NK-92 (cell line): ENCODE measurements around the gene ZNF714.

Experiments used
- DNase-seq: peaks from one replicate; lab custom pipeline; 2025; ENCODE audit not compliant: unreplicated experiment; lab: John Stamatoyannopoulos, UW

The ZNF714 gene

GRCh38 chr19:21082011-21082975, at the start of gene ZNF714:
TSS of gene ZNF714 (plus strand) at chr19:21082203. CDS start at chr19:21098269, 16,066 bp downstream.
- DNase-seq: no peak

DNA sequence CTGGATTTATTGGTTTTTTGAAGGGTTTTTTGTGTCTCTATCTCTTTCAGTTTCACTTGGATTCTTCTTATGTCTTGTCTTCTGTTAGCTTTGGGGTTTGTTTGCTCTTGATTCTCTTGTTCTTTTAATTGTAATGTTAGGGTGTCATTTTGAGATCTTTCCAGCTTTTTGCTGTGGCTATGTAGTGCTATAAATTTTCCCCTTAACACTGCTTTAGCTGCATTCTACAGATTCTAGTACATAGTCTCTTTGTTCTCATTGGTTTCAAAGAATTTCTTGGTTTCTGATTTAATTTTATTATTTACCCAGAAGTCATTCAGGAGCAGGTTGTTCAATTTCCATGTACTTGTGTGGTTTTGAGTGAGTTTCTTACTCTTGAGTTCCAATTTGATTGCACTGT, 37.0 kb upstream of the ZNF714 start:
- no peak for DNase-seq

GRCh38 chr19:21046489-21046888, 35.5 kb upstream of the ZNF714 start:
- no peak for DNase-seq

DNA sequence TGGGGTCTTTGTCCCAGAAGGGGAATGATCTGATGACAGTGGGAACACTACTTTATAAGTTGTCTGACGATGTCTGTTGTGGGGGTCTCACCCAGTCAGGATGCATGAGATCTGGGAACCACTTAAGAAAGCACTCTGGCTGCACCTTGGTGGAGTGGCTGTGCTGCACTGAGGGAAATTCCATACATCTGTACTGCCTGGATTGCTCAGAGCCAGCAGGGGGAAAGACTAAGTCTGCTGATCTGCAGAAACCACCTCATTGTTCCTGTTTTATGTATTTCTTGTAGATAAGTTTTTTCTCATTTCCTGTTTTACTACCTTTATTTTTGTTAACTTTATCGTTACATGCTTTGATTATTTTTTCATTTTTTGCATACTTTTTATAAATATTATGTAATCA, 34.3 kb upstream of the ZNF714 start:
- DNase-seq: no peak

DNA sequence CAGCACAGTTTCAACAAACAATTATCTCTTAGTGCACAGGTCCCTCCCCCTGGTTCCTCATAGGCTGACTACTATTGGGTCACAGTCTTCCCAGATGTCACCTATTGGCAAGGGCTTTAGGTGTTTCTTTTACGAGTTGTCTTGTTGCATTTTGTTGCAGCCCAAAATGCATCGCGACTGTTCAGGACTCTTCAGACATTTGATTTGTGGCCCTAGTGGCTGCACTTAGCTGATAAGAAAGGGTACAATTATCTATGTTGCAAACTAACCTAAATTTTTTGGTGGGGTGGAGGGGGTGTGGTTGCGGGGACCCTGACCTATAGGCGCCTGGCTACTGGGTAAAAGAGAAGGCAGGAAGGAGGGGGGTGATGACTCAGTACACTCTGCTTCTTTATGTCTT, 29.1 kb upstream of the ZNF714 start:
- DNase-seq: no peak

GRCh38 chr19:21065336-21065735, 16.7 kb upstream of the ZNF714 start:
- no peak for DNase-seq

DNA sequence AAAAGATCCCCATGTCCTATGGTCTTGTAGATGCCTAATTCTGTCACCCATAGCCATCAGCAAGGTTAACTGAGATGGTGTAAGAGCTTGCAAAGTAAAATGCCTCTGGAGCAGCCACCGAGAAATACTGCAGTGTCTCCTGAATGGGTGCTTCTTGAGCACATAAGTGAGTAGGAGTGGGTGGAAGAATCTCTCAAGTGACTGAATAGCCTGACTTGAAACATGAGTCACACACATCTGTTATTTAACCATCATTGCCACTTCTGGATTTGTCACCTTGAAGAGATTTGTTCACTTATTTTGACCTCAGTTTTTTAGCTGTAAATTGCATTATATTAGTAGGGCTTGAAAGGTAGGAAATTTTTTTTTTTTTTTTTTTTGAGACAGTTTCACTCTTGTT, 2.3 kb downstream of the ZNF714 start:
- no peak for DNase-seq

DNA sequence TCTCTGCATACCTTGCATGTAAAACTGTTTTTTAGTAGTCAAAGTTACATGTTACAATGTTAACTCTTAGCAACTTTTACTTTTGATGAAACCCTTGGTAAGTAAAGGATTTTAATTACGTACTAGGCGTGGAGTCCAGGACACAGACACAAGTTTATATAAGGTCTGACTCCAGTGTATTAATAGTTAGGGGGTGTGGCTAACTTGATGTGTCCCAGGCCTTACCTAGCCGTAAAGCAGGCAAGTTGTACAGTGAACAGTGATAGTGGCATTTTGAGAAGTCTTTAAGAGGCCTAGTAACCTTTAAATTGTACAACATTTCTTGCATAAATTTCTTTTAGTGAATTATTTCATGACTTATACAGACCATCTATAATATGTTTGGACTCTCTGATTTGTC, 5.9 kb downstream of the ZNF714 start:
- DNase-seq: no peak

- no peak for DNase-seq
Measured at GRCh38 chr19:21092109-21092508, 10.1 kb downstream of the ZNF714 start.

DNA sequence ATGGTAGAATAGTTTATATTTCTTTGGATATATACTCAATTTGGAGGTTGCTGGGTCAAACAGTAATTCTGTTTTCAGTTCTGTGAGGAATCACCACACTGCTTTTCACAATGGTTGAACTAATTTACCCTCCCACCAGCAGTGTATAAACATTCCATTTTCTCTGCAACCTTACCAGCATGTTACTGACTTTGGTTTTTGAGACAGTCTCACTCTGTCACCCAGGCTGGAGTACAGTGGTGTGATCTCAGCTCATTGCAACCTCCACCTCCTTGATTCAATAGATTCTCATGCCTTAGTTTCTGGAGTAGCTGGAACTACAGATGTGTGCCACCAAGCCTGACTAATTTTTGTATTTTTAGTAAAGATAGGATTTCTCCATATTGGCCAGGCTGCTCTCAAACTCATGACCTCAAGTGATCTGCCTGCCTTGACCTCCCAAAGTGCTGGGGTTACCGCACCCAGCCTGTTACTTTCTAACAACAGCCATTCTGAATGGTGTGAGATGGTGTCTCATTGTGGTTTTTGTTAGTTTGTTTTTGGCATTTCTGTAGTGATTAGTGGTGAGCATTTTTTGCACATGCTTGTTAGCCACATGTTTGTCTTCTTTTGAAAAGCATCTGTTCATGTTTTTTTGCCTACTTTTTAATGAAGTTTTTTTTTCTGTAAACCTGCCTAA, 12.5 kb downstream of the ZNF714 start:
- no peak for DNase-seq

DNA sequence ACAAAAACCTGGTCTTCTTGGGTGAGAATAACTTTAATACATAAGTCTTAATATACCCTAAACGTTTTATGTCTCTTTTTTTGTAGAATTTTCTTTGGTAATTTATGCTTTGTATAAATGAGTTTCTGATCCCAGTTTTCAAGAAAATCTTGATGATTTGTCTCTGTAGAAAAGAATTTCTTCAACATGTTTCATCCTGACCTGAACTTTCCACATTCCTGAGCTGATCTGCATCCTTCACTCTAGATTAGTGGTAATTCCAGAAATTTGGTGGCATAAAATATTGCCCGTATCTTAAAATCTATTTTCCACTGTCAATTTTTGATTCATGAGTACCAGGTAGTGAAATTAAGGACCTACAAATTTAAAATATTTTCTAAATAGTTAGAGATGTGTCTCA, 16.3 kb downstream of the ZNF714 start:
- no peak for DNase-seq

- no peak for DNase-seq
Measured at GRCh38 chr19:21101521-21102242, 19.7 kb downstream of the ZNF714 start.

DNA sequence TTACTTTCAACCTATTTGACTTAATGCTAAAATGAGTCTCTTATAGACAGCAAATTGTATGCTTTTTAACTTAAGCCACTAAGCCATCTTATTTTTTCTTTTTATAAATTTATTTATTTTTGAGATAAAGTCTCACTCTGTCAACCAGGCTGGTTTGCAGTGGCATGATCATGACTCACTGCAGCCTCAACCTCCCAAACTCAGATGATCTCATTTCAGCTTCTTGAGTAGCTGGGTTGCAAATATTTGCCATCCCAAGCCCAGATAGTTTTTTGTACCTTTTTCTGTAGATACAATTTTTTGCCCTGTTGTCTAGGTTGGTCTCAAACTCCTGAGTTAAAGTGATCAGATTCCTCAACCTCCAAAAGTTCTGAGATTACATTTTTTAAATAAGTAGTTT, 27.1 kb downstream of the ZNF714 start:
- no peak for DNase-seq

- no peak for DNase-seq
Measured at GRCh38 chr19:21110183-21110582, 28.2 kb downstream of the ZNF714 start.

DNA sequence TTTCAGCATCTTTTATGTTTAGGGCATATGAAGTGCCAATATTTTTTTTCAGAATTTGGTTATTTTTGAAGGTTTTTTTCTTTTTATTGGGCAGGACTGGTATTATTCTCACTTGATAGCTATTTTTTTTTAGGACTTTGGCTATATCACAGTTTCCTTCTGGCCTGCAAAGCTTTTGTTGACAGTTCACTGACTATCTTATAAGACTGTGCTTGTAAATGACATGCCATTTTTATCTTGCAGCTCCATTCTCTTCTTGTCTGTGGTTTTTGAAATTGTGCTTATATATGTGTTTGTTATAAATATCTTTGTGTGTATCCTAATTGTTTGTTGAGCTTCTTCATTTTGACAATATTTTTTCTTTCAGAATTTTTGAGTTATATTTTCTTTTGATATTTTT, 33.4 kb downstream of the ZNF714 start:
- DNase-seq: no peak

GRCh38 chr19:21117041-21117907, 35.3 kb downstream of the ZNF714 start:
- DNase-seq: no peak

- no peak for DNase-seq
Measured at GRCh38 chr19:21126078-21126477, 44.1 kb downstream of the ZNF714 start.

DNA sequence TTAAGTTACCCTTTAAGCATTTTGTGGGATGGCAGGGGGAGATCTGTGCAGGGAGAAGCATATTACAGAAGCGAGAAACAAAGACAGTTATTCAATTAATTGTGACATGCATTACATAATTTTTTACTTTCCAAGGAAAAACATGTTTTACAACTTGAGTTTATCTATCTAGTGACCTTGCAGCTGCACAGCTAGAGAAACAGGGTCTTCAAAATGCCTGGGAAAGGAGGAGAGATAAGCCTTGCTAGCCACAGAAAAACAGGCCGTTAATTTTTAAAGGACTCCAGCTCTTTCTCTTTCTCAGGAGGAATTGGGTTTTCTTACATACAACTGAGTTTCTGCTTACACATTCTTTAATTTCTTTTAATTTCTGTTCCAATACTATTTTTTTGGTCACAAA, 45.0 kb downstream of the ZNF714 start:
- DNase-seq: no peak

DNA sequence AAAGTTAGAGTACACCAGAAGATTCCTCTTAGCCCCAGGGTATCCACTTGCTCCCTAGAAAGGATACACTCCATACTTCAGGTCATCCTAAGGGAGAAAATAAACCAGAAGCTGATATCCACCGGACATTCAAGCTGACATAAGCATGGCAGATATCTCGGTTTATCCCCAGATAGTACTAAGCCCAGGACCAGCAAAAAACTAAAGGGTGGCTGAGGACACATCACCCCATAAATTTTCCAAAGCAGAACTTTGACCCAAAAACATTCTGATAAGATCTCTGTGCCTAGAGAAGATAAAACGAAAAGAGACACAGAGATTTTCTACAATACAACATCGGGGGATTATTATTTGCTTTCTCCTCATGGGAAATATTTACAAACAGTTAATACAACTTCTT, 45.9 kb downstream of the ZNF714 start:
- no peak for DNase-seq

DNA sequence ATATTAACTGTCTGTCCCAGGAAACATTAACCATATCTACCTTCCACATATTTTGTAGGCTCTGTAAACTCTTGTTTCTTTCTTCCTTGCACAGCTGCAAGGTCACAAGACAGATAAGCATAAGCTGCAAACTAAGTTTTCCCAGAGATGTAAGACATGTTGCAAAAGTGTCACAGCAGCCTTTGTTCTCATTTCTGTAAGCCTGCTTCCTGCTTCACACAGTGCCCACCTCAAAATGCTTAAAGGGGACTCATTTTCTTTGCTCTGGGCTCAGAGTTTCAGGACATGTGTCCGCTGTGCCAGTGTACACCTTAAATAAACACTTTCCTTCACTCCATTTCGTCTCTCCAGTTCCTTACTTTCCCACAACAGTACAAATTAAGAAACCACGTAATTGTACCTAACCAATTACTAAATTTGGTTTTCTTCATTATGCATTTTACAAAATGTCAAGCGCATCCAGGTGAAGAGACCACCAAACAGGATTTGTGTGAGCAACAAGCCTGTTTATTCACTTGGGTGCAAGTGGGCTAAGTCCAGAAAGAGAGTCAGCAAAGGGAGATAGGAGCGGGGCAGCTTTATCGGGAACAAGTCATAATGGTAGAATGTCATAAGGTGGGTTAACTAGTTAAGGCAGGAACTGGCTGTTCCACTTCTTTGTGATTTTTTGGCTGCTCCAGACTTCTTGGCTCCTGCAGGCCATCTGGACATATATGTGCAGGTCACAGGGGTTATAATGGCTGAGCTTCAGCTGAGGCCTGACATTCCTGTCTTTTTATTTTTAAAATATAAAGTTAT, 47.1 kb downstream of the ZNF714 start:
- no peak for DNase-seq
